ENCODE results near the gene POLA2. TPM values are rescaled to one million over a fixed set of nuclear protein-coding genes. Genes with fewer than 3 reads are reported as not detected.

POLA2 gene
- total and polyA plus RNA-seq, 2 donors (not counting 3 experiments of a cell fraction or from before 2014, with no cell fraction given), result 24.0 to 30.0 TPM

DNA sequence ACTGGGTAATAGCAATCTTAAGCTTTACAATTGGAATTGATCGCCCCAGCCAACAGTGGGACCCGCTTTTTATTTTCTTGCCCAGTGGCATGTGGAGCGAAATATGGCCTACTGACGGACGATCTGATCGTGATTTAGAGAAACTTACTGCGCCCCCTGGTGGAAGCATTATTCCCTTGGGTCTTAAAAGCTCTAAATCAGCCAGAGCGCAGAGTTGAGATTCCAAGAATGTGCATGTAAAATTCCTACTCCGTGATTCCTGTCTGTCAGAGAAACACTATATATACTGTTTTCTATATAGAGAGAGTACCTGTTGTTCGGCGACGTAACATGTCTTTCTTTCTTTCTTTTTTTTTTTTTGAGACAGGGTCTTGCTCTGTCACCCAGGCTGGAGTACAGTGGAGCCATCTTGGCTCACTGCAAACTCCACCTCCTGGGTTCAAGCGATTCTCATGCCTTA, 68.2 kb downstream of the POLA2 start:
- peak; percentile 88 for DNase-seq (ENCODE audit: low read depth, low spot score)
- CTCF ChIA-PET, result interaction anchor here (0.6 to 11.0 kb wide), 36 partner anchors 8 to 236 kb away, joined by 3 to 473 read pairs (median 6); partner anchors contain the start of genes CAPN1, CDC42EP2 and POLA2
- POLR2A ChIA-PET, result interaction anchor here (0.9 to 1.7 kb wide), 3 partner anchors 13 to 55 kb away, joined by 4 to 11 read pairs (median 4); partner anchors contain the start of gene CDC42EP2
- H4K20me1 ChIP-seq (replicated peaks; ENCODE audit: control insufficient read depth, extremely low read depth, insufficient read depth, low read length), result no peaks in the 10 kb centered on the region
- no peak overlapping the region for H3K4me3 ChIP-seq (replicated peaks in 1 of 3; ENCODE audit: insufficient read depth in 1 of 3, low read depth in 1 of 3, low read length in 3 of 3)
- intact Hi-C loops (cut with micrococcal nuclease), result loop anchor here (1.0 to 5.0 kb wide), 4 partner anchors 15 to 123 kb away; no protein-coding TSS in a partner anchor
- peak overlapping the region; percentile 58 for H3K4me2 ChIP-seq (ENCODE audit: insufficient read depth, low read length)
- TF ChIP-seq FOS (IDR thresholded peaks at IDR 0.05; ENCODE audit: borderline replicate concordance, insufficient read depth, low read length), result no peak
- TF ChIP-seq, protein P1, sequence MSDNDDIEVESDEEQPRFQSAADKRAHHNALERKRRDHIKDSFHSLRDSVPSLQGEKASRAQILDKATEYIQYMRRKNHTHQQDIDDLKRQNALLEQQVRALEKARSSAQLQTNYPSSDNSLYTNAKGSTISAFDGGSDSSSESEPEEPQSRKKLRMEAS (IDR thresholded peaks at IDR 0.05; ENCODE audit: insufficient read depth, insufficient read length), result no peak
- TF ChIP-seq, protein P2, sequence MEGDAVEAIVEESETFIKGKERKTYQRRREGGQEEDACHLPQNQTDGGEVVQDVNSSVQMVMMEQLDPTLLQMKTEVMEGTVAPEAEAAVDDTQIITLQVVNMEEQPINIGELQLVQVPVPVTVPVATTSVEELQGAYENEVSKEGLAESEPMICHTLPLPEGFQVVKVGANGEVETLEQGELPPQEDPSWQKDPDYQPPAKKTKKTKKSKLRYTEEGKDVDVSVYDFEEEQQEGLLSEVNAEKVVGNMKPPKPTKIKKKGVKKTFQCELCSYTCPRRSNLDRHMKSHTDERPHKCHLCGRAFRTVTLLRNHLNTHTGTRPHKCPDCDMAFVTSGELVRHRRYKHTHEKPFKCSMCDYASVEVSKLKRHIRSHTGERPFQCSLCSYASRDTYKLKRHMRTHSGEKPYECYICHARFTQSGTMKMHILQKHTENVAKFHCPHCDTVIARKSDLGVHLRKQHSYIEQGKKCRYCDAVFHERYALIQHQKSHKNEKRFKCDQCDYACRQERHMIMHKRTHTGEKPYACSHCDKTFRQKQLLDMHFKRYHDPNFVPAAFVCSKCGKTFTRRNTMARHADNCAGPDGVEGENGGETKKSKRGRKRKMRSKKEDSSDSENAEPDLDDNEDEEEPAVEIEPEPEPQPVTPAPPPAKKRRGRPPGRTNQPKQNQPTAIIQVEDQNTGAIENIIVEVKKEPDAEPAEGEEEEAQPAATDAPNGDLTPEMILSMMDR (IDR thresholded peaks at IDR 0.05; ENCODE audit: extremely low read depth in 1 of 2, insufficient read depth in 1 of 2, low read depth in 1 of 2, low read length in 2 of 2), result peak; percentile 67 to 70
- TF ChIP-seq EZH2 (IDR thresholded peaks at IDR 0.05; ENCODE audit: borderline replicate concordance, low read depth, low read length, severe bottlenecking), result no peak
- no peak for TF ChIP-seq POLR2A (IDR thresholded peaks at IDR 0.05; ENCODE audit: low read depth, low read length)
- H2AFZ ChIP-seq (ENCODE audit: low read depth, low read length), result peak overlapping the region; percentile 58
- no peaks in the 10 kb centered on the region for H3K36me3 ChIP-seq (ENCODE audit: control insufficient read depth in 2 of 2, extremely low read depth in 1 of 2, insufficient read depth in 2 of 2, low read length in 2 of 2)
- H3K27ac ChIP-seq (ENCODE audit: insufficient read depth, low read depth, low read length), result peak overlapping the region; percentile 20
- H3K4me1 ChIP-seq (ENCODE audit: control insufficient read depth, extremely low read depth, insufficient read depth, low read length), result peaks cover 14% of the 10 kb centered on the region
- H3K9me1 ChIP-seq (replicated peaks; ENCODE audit: control insufficient read depth, extremely low read depth, insufficient read depth, low read length), result no peaks in the 10 kb centered on the region
- no TSS peak for BruUV-seq (replicated peaks)
- peak; percentile 88 for FAIRE-seq
- H3K9ac ChIP-seq (replicated peaks; ENCODE audit: extremely low read depth, insufficient read depth, low read length), result peak overlapping the region; percentile 16
- H3K79me2 ChIP-seq (ENCODE audit: control insufficient read depth, insufficient read depth, low read length), result peaks cover 13% of the 10 kb centered on the region
- dilution Hi-C loops (cut with MboI; ENCODE audit: extremely low pct_ligation_motif_present, low sequenced_read_pairs), result no loop called here
- no peaks in the 10 kb centered on the region for H3K9me3 ChIP-seq (replicated peaks; ENCODE audit: control insufficient read depth, insufficient read depth, low read length)
- no peaks in the 10 kb centered on the region for H3K27me3 ChIP-seq (ENCODE audit: control insufficient read depth in 2 of 2, insufficient read depth in 2 of 2, low read length in 2 of 2)

Data from endothelial cell of umbilical vein (primary cell).